Measurements from ENCODE around the gene TSPO. TPM values are rescaled to one million over a fixed set of nuclear protein-coding genes. Genes with fewer than 3 reads are reported as not detected.

Gene TSPO
- total RNA-seq, 1 donor from 2014 or later, result 0.79 TPM

- DNase-seq (ENCODE audit: low spot score, unreplicated experiment), result no peak
- H3K4me1 Mint-ChIP-seq (ENCODE audit: low read depth), result no peaks in the 10 kb centered on the region
- no peak overlapping the region for H3K27ac Mint-ChIP-seq
- no peak overlapping the region for H3K4me3 Mint-ChIP-seq (ENCODE audit: low read depth)
- no peak for TF ChIP-seq CTCF (IDR thresholded peaks at IDR 0.05; ENCODE audit: unreplicated experiment)
- H3K36me3 Mint-ChIP-seq (ENCODE audit: insufficient read depth), result no peaks in the 10 kb centered on the region
- peaks cover 9% of the 10 kb centered on the region for H3K27me3 Mint-ChIP-seq
- no peaks in the 10 kb centered on the region for H3K9me3 Mint-ChIP-seq (ENCODE audit: low read depth)
Measured at GRCh38 chr22:43164636-43165035, 13.3 kb downstream of the TSPO start.

- TF ChIP-seq CTCF (IDR thresholded peaks at IDR 0.05; ENCODE audit: unreplicated experiment), result no peak
- peaks cover 9% of the 10 kb centered on the region for H3K27me3 Mint-ChIP-seq
- no peaks in the 10 kb centered on the region for H3K4me1 Mint-ChIP-seq (ENCODE audit: low read depth)
- no peak overlapping the region for H3K4me3 Mint-ChIP-seq (ENCODE audit: low read depth)
- H3K27ac Mint-ChIP-seq, result no peak overlapping the region
- no peak for DNase-seq (ENCODE audit: low spot score, unreplicated experiment)
- no peaks in the 10 kb centered on the region for H3K9me3 Mint-ChIP-seq (ENCODE audit: low read depth)
- peaks cover 2% of the 10 kb centered on the region for H3K36me3 Mint-ChIP-seq (ENCODE audit: insufficient read depth)
Measured at GRCh38 chr22:43166132-43166930, 15.0 kb downstream of the TSPO start.

GRCh38 chr22:43167001-43167589, 15.7 kb downstream of the TSPO start:
- Mint-ChIP-seq H3K27me3 (peaks cover 9% of the 10 kb centered on the region), H3K27ac (no peak overlapping the region), H3K9me3 (ENCODE audit: low read depth) (no peaks in the 10 kb centered on the region), H3K36me3 (ENCODE audit: insufficient read depth) (peaks cover 2% of the 10 kb centered on the region), H3K4me1 (ENCODE audit: low read depth) (no peaks in the 10 kb centered on the region), H3K4me3 (ENCODE audit: low read depth) (no peak overlapping the region)
- DNase-seq (ENCODE audit: low spot score, unreplicated experiment), result no peak
- TF ChIP-seq CTCF (IDR thresholded peaks at IDR 0.05; ENCODE audit: unreplicated experiment), result no peak

- no peaks in the 10 kb centered on the region for H3K9me3 Mint-ChIP-seq (ENCODE audit: low read depth)
- peaks cover 5% of the 10 kb centered on the region for H3K36me3 Mint-ChIP-seq (ENCODE audit: insufficient read depth)
- H3K27me3 Mint-ChIP-seq, result peaks cover 9% of the 10 kb centered on the region
- H3K4me3 Mint-ChIP-seq (ENCODE audit: low read depth), result no peak overlapping the region
- no peaks in the 10 kb centered on the region for H3K4me1 Mint-ChIP-seq (ENCODE audit: low read depth)
- DNase-seq (ENCODE audit: low spot score, unreplicated experiment), result no peak
- no peak overlapping the region for H3K27ac Mint-ChIP-seq
- no peak for TF ChIP-seq CTCF (IDR thresholded peaks at IDR 0.05; ENCODE audit: unreplicated experiment)
Measured at GRCh38 chr22:43168471-43169309, 17.3 kb downstream of the TSPO start.
